ENCODE data around the gene CYP11A1.

The CYP11A1 gene

GRCh38 chr15:74352393-74352910 is 15.0 kb downstream of the CYP11A1 start:
- Histone ChIP-seq H3K36me3 (ENCODE audit: low read depth) (no peaks in the 10 kb centered on the region), H3K27ac (ENCODE audit: poor library complexity, severe bottlenecking) (no peak overlapping the region), H3K4me3 (ENCODE audit: severe bottlenecking) (no peak overlapping the region), H3K9me3 (ENCODE audit: severe bottlenecking) (no peaks in the 10 kb centered on the region), H3K27me3 (ENCODE audit: insufficient read depth, poor library complexity, severe bottlenecking) (no peaks in the 10 kb centered on the region), H3K4me1 (ENCODE audit: insufficient read depth, poor library complexity, severe bottlenecking) (no peaks in the 10 kb centered on the region)
- no peak for TF ChIP-seq CTCF (IDR thresholded peaks at IDR 0.05; ENCODE audit: poor library complexity, severe bottlenecking)
- ATAC-seq (ENCODE audit: low read depth) (no peak), DNase-seq (ENCODE audit: low spot score) (no peak)

- Histone ChIP-seq H3K27ac (ENCODE audit: poor library complexity, severe bottlenecking) (no peak overlapping the region), H3K4me3 (ENCODE audit: severe bottlenecking) (no peak overlapping the region), H3K4me1 (ENCODE audit: insufficient read depth, poor library complexity, severe bottlenecking) (no peaks in the 10 kb centered on the region), H3K27me3 (ENCODE audit: insufficient read depth, poor library complexity, severe bottlenecking) (no peaks in the 10 kb centered on the region), H3K36me3 (ENCODE audit: low read depth) (no peaks in the 10 kb centered on the region), H3K9me3 (ENCODE audit: severe bottlenecking) (no peaks in the 10 kb centered on the region)
- ATAC-seq (ENCODE audit: low read depth): no peak
- no peak for DNase-seq (ENCODE audit: low spot score)
- TF ChIP-seq CTCF (IDR thresholded peaks at IDR 0.05; ENCODE audit: poor library complexity, severe bottlenecking): no peak
Measured at GRCh38 chr15:74351670-74352069, 15.8 kb downstream of the CYP11A1 start.

GRCh38 chr15:74350295-74351275 is 16.9 kb downstream of the CYP11A1 start:
- H3K27me3 ChIP-seq (ENCODE audit: insufficient read depth, poor library complexity, severe bottlenecking): no peaks in the 10 kb centered on the region
- H3K9me3 ChIP-seq (ENCODE audit: severe bottlenecking): no peaks in the 10 kb centered on the region
- H3K27ac ChIP-seq (ENCODE audit: poor library complexity, severe bottlenecking): no peak overlapping the region
- H3K36me3 ChIP-seq (ENCODE audit: low read depth): no peaks in the 10 kb centered on the region
- no peak for DNase-seq (ENCODE audit: low spot score)
- H3K4me3 ChIP-seq (ENCODE audit: severe bottlenecking): no peak overlapping the region
- ATAC-seq (ENCODE audit: low read depth): no peak
- H3K4me1 ChIP-seq (ENCODE audit: insufficient read depth, poor library complexity, severe bottlenecking): no peaks in the 10 kb centered on the region
- TF ChIP-seq CTCF (IDR thresholded peaks at IDR 0.05; ENCODE audit: poor library complexity, severe bottlenecking): no peak

GRCh38 chr15:74349241-74349778 is 18.1 kb downstream of the CYP11A1 start:
- no peak overlapping the region for H3K4me3 ChIP-seq (ENCODE audit: severe bottlenecking)
- H3K4me1 ChIP-seq (ENCODE audit: insufficient read depth, poor library complexity, severe bottlenecking): no peaks in the 10 kb centered on the region
- H3K36me3 ChIP-seq (ENCODE audit: low read depth): no peaks in the 10 kb centered on the region
- H3K27ac ChIP-seq (ENCODE audit: poor library complexity, severe bottlenecking): no peak overlapping the region
- no peak for ATAC-seq (ENCODE audit: low read depth)
- no peaks in the 10 kb centered on the region for H3K27me3 ChIP-seq (ENCODE audit: insufficient read depth, poor library complexity, severe bottlenecking)
- TF ChIP-seq CTCF (IDR thresholded peaks at IDR 0.05; ENCODE audit: poor library complexity, severe bottlenecking): no peak
- no peaks in the 10 kb centered on the region for H3K9me3 ChIP-seq (ENCODE audit: severe bottlenecking)
- DNase-seq (ENCODE audit: low spot score): no peak
